Measurements from ENCODE around the gene SIRPB2. TPM values are rescaled to one million over a fixed set of nuclear protein-coding genes. Genes with fewer than 3 reads are reported as not detected.

Gene SIRPB2
- total RNA-seq, 1 experiment from 2014 or later: not detected

DNA sequence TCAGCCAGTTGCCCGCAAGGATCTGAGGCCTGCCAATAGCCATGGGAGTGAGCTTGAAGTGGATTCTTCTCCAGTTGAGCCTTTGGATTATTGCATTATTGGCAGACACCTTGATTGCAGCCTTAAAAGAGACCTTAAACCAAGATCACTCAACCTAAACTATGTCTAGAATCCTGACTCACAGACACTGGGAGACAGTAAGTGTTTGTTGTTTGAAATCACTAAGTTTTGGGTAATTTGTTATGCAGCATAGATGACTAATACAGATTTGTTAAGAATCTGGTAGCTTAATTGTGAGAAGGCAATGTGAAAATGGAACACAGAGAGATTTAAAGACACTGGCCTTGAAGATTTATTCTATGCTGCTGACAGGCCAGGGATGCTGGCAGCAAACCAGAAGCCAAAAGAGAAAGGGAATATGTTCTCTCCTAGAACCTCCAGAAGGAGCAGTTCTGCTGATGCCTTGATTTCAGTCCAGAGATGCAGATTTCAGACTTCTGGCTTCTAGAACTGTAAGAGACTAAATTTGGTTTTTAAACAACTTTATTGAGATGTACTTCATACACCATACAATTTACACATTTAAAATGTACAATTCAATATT, 48.7 kb upstream of the SIRPB2 start:
- Histone ChIP-seq H2BK5ac (ENCODE audit: insufficient read length, low read length) (no peak overlapping the region), H4K5ac (ENCODE audit: insufficient read length, low read depth, low read length) (no peak overlapping the region), H4K20me1 (ENCODE audit: control insufficient read depth, insufficient read depth, insufficient read length) (no peaks in the 10 kb centered on the region), H2AK5ac (ENCODE audit: insufficient read length, low read length) (no peak overlapping the region), H3K23me2 (ENCODE audit: insufficient read length, low read depth, low read length, poor library complexity, severe bottlenecking) (no peaks in the 10 kb centered on the region), H3K23ac (ENCODE audit: insufficient read length, low read depth, low read length) (no peak overlapping the region), H2AFZ (ENCODE audit: low read length) (no peak overlapping the region), H3K18ac (ENCODE audit: insufficient read length, low read depth, low read length) (no peak overlapping the region), H3K56ac (ENCODE audit: insufficient read length, low read depth, low read length) (no peak overlapping the region), H4K8ac (replicated peaks; ENCODE audit: insufficient read length, low read depth, low read length) (no peak overlapping the region), H3K14ac (ENCODE audit: insufficient read depth, low read length) (no peak overlapping the region), H3K79me2 (ENCODE audit: insufficient read depth, low read length) (no peaks in the 10 kb centered on the region), H3K4me2 (ENCODE audit: insufficient read depth, insufficient read length, low read length) (no peak overlapping the region), H2BK120ac (ENCODE audit: low read depth, low read length, poor library complexity, severe bottlenecking) (no peak overlapping the region), H3K9ac (ENCODE audit: extremely low read depth, insufficient read length, low read length) (no peak overlapping the region), H2BK12ac (ENCODE audit: insufficient read length, low read depth, low read length) (no peak overlapping the region), H3K27me3 (ENCODE audit: insufficient read depth, low read length) (no peaks in the 10 kb centered on the region), H3K9me3 (ENCODE audit: control insufficient read depth, low read depth, low read length) (no peaks in the 10 kb centered on the region), H4K91ac (ENCODE audit: insufficient read length, low read depth, low read length) (no peak overlapping the region), H3K79me1 (ENCODE audit: insufficient read depth, low read depth, low read length, poor library complexity, severe bottlenecking) (no peaks in the 10 kb centered on the region), H3K4me1 (ENCODE audit: insufficient read depth, low read length) (no peaks in the 10 kb centered on the region), H2BK15ac (ENCODE audit: low read depth, low read length) (no peak overlapping the region), H3T11ph (ENCODE audit: low read length) (no peak overlapping the region), H3K4ac (ENCODE audit: low read depth, low read length) (no peak overlapping the region), H2BK20ac (ENCODE audit: low read depth, low read length, poor library complexity, severe bottlenecking) (no peak overlapping the region), H3K27ac (ENCODE audit: insufficient read length, low read depth, low read length) (no peak overlapping the region)
- Mint-ChIP-seq H3K27ac (no peak overlapping the region), H3K4me3 (no peak overlapping the region), H3K27me3 (ENCODE audit: low read depth) (peaks cover 44% of the 10 kb centered on the region), H3K4me1 (no peaks in the 10 kb centered on the region), H3K9me3 (no peaks in the 10 kb centered on the region), H3K36me3 (ENCODE audit: insufficient read depth in 1 of 3, low read depth in 3 of 3) (no peaks in the 10 kb centered on the region)
- no peak for TF ChIP-seq CTCF (conservative IDR thresholded peaks at IDR 0.05)
- no CpG with 5 or more reads among the region's 1 CpG for whole genome bisulfite sequencing (ENCODE audit: extremely low coverage, insufficient read length, low lambda C conversion rate)
- no peak for DNase-seq
